ENCODE measurements around the gene SAMD4A.

The SAMD4A gene

GRCh38 chr14:54809767-54810166, 242.8 kb downstream of the SAMD4A start:
- TF ChIP-seq, protein P1, sequence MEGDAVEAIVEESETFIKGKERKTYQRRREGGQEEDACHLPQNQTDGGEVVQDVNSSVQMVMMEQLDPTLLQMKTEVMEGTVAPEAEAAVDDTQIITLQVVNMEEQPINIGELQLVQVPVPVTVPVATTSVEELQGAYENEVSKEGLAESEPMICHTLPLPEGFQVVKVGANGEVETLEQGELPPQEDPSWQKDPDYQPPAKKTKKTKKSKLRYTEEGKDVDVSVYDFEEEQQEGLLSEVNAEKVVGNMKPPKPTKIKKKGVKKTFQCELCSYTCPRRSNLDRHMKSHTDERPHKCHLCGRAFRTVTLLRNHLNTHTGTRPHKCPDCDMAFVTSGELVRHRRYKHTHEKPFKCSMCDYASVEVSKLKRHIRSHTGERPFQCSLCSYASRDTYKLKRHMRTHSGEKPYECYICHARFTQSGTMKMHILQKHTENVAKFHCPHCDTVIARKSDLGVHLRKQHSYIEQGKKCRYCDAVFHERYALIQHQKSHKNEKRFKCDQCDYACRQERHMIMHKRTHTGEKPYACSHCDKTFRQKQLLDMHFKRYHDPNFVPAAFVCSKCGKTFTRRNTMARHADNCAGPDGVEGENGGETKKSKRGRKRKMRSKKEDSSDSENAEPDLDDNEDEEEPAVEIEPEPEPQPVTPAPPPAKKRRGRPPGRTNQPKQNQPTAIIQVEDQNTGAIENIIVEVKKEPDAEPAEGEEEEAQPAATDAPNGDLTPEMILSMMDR (IDR thresholded peaks at IDR 0.05; ENCODE audit: low read depth, low read length, missing control alignments), result no peak
- in situ Hi-C loops (cut with HindIII; ENCODE audit: low sequenced_read_pairs), result no loop called here
- DNase-seq (ENCODE audit: low read depth), result no peak
- no peak overlapping the region for H3K4me3 ChIP-seq (ENCODE audit: low read depth, low read length)

DNA sequence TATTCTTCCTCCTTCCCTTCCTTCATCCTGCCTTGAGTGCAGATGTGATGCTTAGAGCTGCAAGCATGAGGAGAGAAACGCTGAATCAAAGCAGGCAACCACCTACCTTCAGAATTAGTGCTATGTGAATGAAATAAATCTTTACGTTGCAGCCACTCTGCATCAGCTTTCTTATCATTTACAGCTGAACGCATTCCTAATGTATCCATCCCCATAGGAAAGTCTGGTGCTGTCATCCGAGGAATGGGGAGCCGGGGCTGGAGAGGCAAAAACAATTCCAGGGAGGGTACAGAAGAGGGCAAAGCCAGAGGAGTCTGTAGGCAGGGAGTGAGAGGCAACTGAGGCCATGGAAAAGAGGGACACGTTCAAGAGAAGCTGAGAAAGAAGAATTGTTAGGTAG, 245.7 kb downstream of the SAMD4A start:
- TF ChIP-seq, protein P1 (IDR thresholded peaks at IDR 0.05; ENCODE audit: low read depth, low read length, missing control alignments), result no peak
- H3K4me3 ChIP-seq (ENCODE audit: low read depth, low read length), result no peak overlapping the region
- in situ Hi-C loops (cut with HindIII; ENCODE audit: low sequenced_read_pairs), result no loop called here
- no peak for DNase-seq (ENCODE audit: low read depth)

DNA sequence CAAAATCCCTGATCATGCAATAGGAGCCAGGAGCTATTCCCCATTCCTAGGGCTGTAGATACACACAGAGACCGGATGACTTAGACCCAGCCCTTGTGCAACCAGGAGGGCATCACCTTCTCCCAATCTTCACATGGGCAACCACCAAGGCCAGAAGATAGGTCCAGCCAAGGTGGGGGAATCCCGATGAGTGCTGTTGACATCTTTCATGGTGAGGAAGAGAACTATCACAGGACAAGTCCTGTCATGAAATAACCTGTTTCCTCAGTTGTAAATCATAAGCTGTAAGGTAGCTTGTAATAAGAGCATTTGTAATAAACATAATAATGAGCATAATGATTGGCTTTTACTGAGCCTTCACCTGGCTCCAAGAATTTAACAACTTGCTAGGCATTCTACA, 246.2 kb downstream of the SAMD4A start:
- no peak for DNase-seq (ENCODE audit: low read depth)
- TF ChIP-seq, protein P1 (IDR thresholded peaks at IDR 0.05; ENCODE audit: low read depth, low read length, missing control alignments), result no peak
- in situ Hi-C loops (cut with HindIII; ENCODE audit: low sequenced_read_pairs), result no loop called here

GRCh38 chr14:54814076-54814475, 247.1 kb downstream of the SAMD4A start:
- in situ Hi-C loops (cut with HindIII; ENCODE audit: low sequenced_read_pairs), result no loop called here
- no peak overlapping the region for H3K4me3 ChIP-seq (ENCODE audit: low read depth, low read length)
- TF ChIP-seq, protein P1 (IDR thresholded peaks at IDR 0.05; ENCODE audit: low read depth, low read length, missing control alignments), result no peak
- no peak for DNase-seq (ENCODE audit: low read depth)

More for the DNA sequence above, 246.2 kb downstream of the SAMD4A start:
- H3K4me3 ChIP-seq (ENCODE audit: low read depth, low read length), result no peak overlapping the region

DNA sequence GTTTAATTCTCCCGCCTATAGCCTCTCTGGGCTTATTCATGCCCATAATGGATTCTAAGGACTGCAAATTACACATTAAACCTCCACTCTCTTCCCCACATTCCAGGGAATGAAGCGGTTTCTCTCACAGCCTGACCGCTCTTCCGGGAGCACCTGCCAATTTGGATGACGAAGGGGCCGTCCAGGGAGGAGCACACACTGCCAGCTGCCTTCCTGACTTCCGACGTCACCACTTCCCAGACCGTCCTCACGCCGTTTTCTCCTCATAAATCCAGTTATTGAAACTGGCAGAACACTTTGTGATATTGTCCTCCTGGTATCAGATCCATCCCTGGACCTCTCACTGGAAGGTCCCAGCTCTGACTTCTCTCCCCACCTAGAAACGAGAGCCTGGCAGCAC, 248.1 kb downstream of the SAMD4A start:
- no peak for DNase-seq (ENCODE audit: low read depth)
- H3K4me3 ChIP-seq (ENCODE audit: low read depth, low read length), result no peak overlapping the region
- in situ Hi-C loops (cut with HindIII; ENCODE audit: low sequenced_read_pairs), result loop anchor here (5.0 kb wide), 1 partner anchor 72 kb away; no protein-coding TSS in a partner anchor
- TF ChIP-seq, protein P1 (IDR thresholded peaks at IDR 0.05; ENCODE audit: low read depth, low read length, missing control alignments), result no peak

- TF ChIP-seq, protein P1 (IDR thresholded peaks at IDR 0.05; ENCODE audit: low read depth, low read length, missing control alignments), result no peak
- no peak for DNase-seq (ENCODE audit: low read depth)
- in situ Hi-C loops (cut with HindIII; ENCODE audit: low sequenced_read_pairs), result loop anchor here (5.0 kb wide), 1 partner anchor 72 kb away; no protein-coding TSS in a partner anchor
- H3K4me3 ChIP-seq (ENCODE audit: low read depth, low read length), result no peak overlapping the region
These were observed 248.6 kb downstream of the SAMD4A start for GRCh38 chr14:54815515-54815914.
